Measurements from ENCODE around the gene IQGAP3.

DNA sequence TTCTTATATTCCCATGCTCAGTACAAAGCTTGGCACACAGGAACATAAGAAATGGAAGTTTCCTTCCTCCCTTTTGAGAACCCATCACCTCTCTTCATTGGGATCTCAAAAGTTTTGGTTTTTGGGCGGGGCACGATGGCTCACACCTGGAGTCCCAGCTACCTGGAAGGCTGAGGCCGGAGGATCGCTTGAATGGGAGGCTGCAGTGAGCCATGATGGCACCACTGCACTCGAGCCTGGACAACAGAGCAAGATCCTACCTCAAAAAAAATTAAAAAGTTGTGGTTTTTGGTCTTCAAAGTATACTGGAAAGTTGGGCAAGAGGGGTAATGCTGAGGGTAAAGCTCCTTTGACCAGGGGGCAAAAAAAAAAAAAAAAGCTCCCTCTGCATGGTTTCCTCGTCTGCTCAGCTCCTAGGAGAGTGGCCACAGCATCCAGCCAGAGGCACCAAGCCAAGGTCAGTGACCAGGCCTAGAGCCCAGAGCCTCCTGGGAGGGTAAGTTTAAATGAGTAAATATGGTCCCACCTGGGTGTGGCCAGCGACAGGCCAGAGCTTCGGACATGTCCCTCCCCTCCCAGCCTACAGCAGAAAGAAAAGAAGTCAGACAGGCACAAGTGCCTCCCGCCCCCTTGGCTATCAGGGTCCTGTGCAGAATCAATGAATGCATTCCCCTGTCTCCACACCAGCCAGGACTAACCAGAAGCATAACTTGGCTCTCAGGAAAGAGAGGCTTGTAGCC, 76.8 kb downstream of the IQGAP3 start:
- no peak for TF ChIP-seq CTCF (IDR thresholded peaks at IDR 0.05; ENCODE audit: poor library complexity)
- TF ChIP-seq EZH2 (IDR thresholded peaks at IDR 0.05; ENCODE audit: borderline replicate concordance): no peak
- TF ChIP-seq EZH2phosphoT487 (IDR thresholded peaks at IDR 0.05; ENCODE audit: low read depth, severe bottlenecking, unreplicated experiment): no peak
